Measurements from ENCODE around the gene DIS3. TPM values are rescaled to one million over a fixed set of nuclear protein-coding genes. Genes with fewer than 3 reads are reported as not detected.

DIS3 gene
- total and polyA plus RNA-seq, 9 of the 15 experiments (the other 6 are each of a cell fraction or from before 2014, with no cell fraction given): 6.0 to 48.9 (median 34.2) TPM

DNA sequence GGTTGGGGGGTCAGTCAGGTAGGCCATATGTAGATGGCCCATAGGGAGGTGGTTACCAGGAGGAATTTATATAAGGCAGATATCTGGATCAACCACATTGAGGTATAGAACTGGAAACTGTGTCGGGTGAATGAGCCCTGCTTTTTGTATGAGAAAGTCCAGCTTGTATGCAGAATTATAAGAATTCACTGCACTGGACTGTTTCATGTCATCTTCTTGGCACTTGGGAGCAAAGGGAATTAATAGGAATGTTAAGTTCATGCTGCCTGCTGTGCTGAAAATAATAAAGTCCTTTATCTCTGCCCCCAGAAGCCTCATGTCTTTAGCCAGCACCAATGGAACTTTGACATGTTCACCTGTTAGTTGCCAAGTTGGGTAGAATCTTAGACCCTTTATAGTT, 41.7 kb downstream of the DIS3 start:
- H3K9me1 ChIP-seq (ENCODE audit: control insufficient read depth, insufficient read depth, low read length): no peaks in the 10 kb centered on the region
- 70% methylated on average over 1 of the region's 1 CpG for WGBS (ENCODE audit: insufficient coverage, low coverage, missing lambda C conversion rate)
- CTCF ChIA-PET (ENCODE audit: low intra/inter-chr PET ratio): no interaction called here
- H2AFZ ChIP-seq (ENCODE audit: low read depth, low read length): no peak overlapping the region
- DNase-seq (ENCODE audit: extremely low read depth in 1 of 4, low spot score in 3 of 4) (no peak), ATAC-seq (no peak), FAIRE-seq (no peak)
- no peaks in the 10 kb centered on the region for H3K27me3 ChIP-seq (ENCODE audit: control insufficient read depth in 2 of 2, insufficient read depth in 2 of 2, low read length in 2 of 2)
- no peaks in the 10 kb centered on the region for H3K4me1 ChIP-seq (replicated peaks in 1 of 2; ENCODE audit: control insufficient read depth in 2 of 2, insufficient read depth in 2 of 2, low read length in 2 of 2)
- peaks cover 21% of the 10 kb centered on the region for H3K79me2 ChIP-seq (ENCODE audit: control insufficient read depth, insufficient read depth, low read length)
- H3K36me3 ChIP-seq (ENCODE audit: control insufficient read depth, insufficient read depth, low read length): peaks cover 73% of the 10 kb centered on the region
- no peak overlapping the region for H3K9ac ChIP-seq (ENCODE audit: insufficient read depth in 1 of 2, low read depth in 2 of 2, low read length in 2 of 2)
- H3K9me3 ChIP-seq (replicated peaks; ENCODE audit: control insufficient read depth, insufficient read depth, low read depth, low read length): no peaks in the 10 kb centered on the region
- in situ Hi-C loops (cut with MboI) (no loop called here), intact Hi-C loops (cut with micrococcal nuclease) (no loop called here)
- no TSS peak for BruUV-seq (replicated peaks)
- no peak overlapping the region for H3K27ac ChIP-seq (ENCODE audit: extremely low read depth, low read depth, low read length)
- no peak overlapping the region for H3K4me3 ChIP-seq
- no peak overlapping the region for H3K4me2 ChIP-seq (ENCODE audit: insufficient read depth, low read length)
- POLR2A ChIA-PET: no interaction called here
- H4K20me1 ChIP-seq (replicated peaks; ENCODE audit: control insufficient read depth, insufficient read depth, low read length): no peaks in the 10 kb centered on the region
- TF ChIP-seq MCM7 (IDR thresholded peaks at IDR 0.05) (no peak), HNRNPK (IDR thresholded peaks at IDR 0.05; ENCODE audit: low read depth, low read length, poor library complexity, severe bottlenecking) (no peak), SIX5 (IDR thresholded peaks at IDR 0.05; ENCODE audit: borderline replicate concordance in 1 of 2, insufficient read depth in 1 of 2, low read depth in 1 of 2, low read length in 2 of 2) (no peak), ZNF76 (CRISPR knock-in tag; IDR thresholded peaks at IDR 0.05; ENCODE audit: borderline replicate concordance) (no peak)
- TF ChIP-seq, protein P1, sequence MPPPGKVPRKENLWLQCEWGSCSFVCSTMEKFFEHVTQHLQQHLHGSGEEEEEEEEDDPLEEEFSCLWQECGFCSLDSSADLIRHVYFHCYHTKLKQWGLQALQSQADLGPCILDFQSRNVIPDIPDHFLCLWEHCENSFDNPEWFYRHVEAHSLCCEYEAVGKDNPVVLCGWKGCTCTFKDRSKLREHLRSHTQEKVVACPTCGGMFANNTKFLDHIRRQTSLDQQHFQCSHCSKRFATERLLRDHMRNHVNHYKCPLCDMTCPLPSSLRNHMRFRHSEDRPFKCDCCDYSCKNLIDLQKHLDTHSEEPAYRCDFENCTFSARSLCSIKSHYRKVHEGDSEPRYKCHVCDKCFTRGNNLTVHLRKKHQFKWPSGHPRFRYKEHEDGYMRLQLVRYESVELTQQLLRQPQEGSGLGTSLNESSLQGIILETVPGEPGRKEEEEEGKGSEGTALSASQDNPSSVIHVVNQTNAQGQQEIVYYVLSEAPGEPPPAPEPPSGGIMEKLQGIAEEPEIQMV (tag; conservative IDR thresholded peaks at IDR 0.05; ENCODE audit: low read depth): no peak
